ENCODE measurements around the gene PMIS2.

PMIS2 gene

GRCh38 chr19:35620001-35620400 is 34.0 kb downstream of the PMIS2 start:
- Mint-ChIP-seq H3K27ac (no peak overlapping the region), H3K27me3 (no peaks in the 10 kb centered on the region), H3K4me3 (no peak overlapping the region), H3K36me3 (ENCODE audit: low read depth) (peaks cover 79% of the 10 kb centered on the region), H3K9me3 (no peaks in the 10 kb centered on the region), H3K4me1 (ENCODE audit: low read depth) (no peaks in the 10 kb centered on the region)
- no peak for DNase-seq

DNA sequence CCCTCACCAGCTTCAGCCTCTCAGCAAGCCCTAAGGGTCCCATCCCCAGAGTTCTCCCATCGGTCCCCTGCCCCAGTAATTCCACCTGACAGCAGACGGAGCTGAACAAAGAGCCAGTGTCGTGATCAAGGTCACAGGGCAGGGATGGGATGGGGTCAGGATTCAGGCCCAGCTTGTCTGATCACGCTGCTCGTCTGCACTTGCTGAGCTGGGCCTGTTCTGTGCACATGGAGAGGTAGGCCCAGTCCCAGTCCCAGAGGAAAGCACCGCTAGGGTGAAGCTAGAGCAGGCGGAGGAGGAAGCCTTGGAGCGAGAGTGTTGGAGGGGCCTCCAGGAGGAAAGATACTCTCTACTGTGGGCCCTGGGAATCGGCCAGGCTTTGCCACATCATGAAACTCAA is 35.7 kb downstream of the PMIS2 start:
- peak overlapping the region; percentile 23 for H3K27ac Mint-ChIP-seq
- no peak for DNase-seq
- H3K4me3 Mint-ChIP-seq: no peak overlapping the region
- no peaks in the 10 kb centered on the region for H3K27me3 Mint-ChIP-seq
- H3K4me1 Mint-ChIP-seq (ENCODE audit: low read depth): no peaks in the 10 kb centered on the region
- peaks cover 67% of the 10 kb centered on the region for H3K36me3 Mint-ChIP-seq (ENCODE audit: low read depth)
- H3K9me3 Mint-ChIP-seq: no peaks in the 10 kb centered on the region

GRCh38 chr19:35622750-35623149 is 36.8 kb downstream of the PMIS2 start:
- peaks cover 56% of the 10 kb centered on the region for H3K36me3 Mint-ChIP-seq (ENCODE audit: low read depth)
- no peak for DNase-seq
- no peaks in the 10 kb centered on the region for H3K4me1 Mint-ChIP-seq (ENCODE audit: low read depth)
- no peaks in the 10 kb centered on the region for H3K9me3 Mint-ChIP-seq
- H3K4me3 Mint-ChIP-seq: no peak overlapping the region
- no peaks in the 10 kb centered on the region for H3K27me3 Mint-ChIP-seq
- peak overlapping the region; percentile 50 for H3K27ac Mint-ChIP-seq

DNA sequence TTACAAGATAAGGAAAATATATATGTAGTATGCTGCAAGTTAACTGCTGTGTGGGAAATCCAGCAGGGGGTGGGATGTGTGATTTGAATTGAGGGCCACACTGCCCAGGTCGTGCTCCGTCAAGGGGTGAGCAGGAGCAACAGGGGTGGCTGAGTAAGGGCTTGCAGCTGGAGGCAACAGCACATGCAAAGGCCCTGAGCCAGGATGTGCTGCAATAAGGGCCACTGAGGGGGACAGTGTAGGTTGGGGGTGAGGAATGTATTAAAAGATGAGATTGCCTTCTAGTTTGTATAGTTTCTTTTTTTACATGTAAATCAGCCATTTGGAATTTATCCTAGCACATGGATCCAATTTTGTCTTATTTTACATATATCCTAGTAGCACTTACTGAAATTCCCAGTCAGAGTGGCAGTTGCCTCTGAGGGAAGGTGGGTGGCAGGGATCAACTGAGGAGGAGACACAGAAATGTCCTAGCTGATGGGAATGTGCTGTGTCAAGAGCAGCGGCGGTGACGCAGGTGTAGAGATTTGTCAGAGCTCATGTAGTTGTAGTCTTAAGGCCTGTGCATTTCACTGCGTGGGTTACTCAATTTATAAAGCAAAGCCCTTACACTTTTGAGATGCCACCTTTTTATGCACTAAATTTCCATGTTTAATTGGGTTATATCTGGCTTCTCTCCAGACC is 37.5 kb downstream of the PMIS2 start:
- H3K36me3 Mint-ChIP-seq (ENCODE audit: low read depth): peaks cover 55% of the 10 kb centered on the region
- no peak overlapping the region for H3K27ac Mint-ChIP-seq
- no peaks in the 10 kb centered on the region for H3K27me3 Mint-ChIP-seq
- peaks cover 4% of the 10 kb centered on the region for H3K4me1 Mint-ChIP-seq (ENCODE audit: low read depth)
- H3K4me3 Mint-ChIP-seq: no peak overlapping the region
- DNase-seq: no peak
- no peaks in the 10 kb centered on the region for H3K9me3 Mint-ChIP-seq

DNA sequence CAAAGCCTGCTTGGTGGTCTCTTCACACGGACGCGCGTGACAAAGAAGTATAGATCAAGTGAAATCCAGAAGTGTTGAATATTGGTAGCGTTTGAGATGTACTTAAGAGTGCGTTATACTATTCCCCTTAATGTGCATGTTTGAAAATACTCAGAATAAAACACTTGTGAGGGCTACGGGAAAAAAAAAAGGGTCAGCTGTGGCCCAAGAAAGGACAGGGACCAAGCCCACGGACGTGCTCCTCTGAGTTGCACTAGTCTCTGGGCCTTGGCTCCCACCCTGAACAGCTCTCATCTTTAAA is 42.2 kb downstream of the PMIS2 start:
- H3K9me3 Mint-ChIP-seq: no peaks in the 10 kb centered on the region
- H3K27me3 Mint-ChIP-seq: no peaks in the 10 kb centered on the region
- H3K4me1 Mint-ChIP-seq (ENCODE audit: low read depth): peaks cover 15% of the 10 kb centered on the region
- DNase-seq: no peak
- peak overlapping the region; percentile 99 for H3K27ac Mint-ChIP-seq
- H3K4me3 Mint-ChIP-seq: peak overlapping the region; percentile 94
- H3K36me3 Mint-ChIP-seq (ENCODE audit: low read depth): peaks cover 56% of the 10 kb centered on the region

GRCh38 chr19:35628565-35629331 is 42.8 kb downstream of the PMIS2 start, which contains the start of gene RBM42:
Gene RBM42, plus strand, starts transcription at chr19:35629036. Its CDS starts 118 bp downstream, at chr19:35629154.
- H3K4me1 Mint-ChIP-seq (ENCODE audit: low read depth): peaks cover 15% of the 10 kb centered on the region
- DNase-seq: peak; percentile 99

DNA sequence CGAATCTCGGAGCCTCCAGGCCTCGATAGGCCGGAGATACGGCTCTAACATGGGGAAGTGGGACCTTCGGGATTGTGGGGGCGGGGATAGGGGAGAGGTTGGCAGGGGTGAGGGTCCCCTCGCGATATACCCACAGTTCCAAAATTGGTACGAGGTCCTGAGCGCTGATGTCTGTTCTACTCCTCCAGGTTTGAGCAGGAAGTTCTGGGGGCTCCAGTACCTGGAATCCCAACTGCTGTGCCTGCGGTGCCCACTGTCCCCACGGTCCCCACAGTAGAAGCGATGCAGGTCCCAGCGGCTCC is 43.3 kb downstream of the PMIS2 start:
- DNase-seq: no peak
- H3K27ac Mint-ChIP-seq: peak overlapping the region; percentile 99
- no peaks in the 10 kb centered on the region for H3K27me3 Mint-ChIP-seq
- H3K4me1 Mint-ChIP-seq (ENCODE audit: low read depth): peaks cover 15% of the 10 kb centered on the region
- no peaks in the 10 kb centered on the region for H3K9me3 Mint-ChIP-seq
- peaks cover 60% of the 10 kb centered on the region for H3K36me3 Mint-ChIP-seq (ENCODE audit: low read depth)
- peak overlapping the region; percentile 94 for H3K4me3 Mint-ChIP-seq

More at GRCh38 chr19:35628565-35629331, 42.8 kb downstream of the PMIS2 start, which contains the start of gene RBM42:
- Mint-ChIP-seq H3K4me3 (peak within 1 kb of the TSS; percentile 94), H3K36me3 (ENCODE audit: low read depth) (peaks cover 55% of the 10 kb centered on the region), H3K27me3 (no peaks in the 10 kb centered on the region), H3K27ac (peak within 1 kb of the TSS; percentile 99), H3K9me3 (no peaks in the 10 kb centered on the region)

DNA sequence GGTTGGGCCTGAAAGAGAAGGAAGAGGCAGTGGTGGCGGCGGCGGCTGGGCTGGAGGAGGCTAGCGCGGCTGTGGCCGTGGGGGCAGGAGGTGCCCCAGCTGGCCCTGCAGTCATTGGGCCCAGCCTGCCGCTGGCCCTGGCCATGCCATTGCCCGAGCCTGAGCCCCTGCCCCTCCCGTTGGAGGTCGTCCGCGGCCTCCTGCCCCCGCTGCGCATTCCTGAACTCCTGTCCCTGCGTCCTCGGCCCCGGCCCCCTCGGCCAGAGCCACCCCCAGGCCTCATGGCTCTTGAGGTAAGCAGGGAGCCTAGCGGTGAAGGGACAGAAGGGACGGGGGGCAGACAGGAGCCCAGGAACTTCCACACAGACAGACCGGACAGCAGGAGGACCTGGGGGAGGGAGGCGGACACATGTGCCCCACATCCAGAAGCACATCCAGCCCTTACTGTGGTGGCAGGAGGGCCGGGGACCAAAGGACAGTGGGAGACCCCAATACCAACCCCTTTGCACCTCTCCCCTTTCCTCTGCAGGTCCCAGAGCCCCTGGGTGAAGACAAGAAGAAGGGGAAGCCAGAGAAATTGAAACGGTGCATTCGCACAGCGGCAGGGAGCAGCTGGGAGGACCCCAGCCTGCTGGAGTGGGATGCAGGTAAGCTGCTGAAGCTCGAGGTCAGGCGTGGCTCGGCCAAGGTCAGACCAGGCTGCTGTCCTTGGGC is 47.9 kb downstream of the PMIS2 start:
- H3K36me3 Mint-ChIP-seq (ENCODE audit: low read depth): peaks cover 93% of the 10 kb centered on the region
- no peak overlapping the region for H3K27ac Mint-ChIP-seq
- H3K27me3 Mint-ChIP-seq: no peaks in the 10 kb centered on the region
- peaks cover 7% of the 10 kb centered on the region for H3K4me1 Mint-ChIP-seq (ENCODE audit: low read depth)
- H3K4me3 Mint-ChIP-seq: no peak overlapping the region
- H3K9me3 Mint-ChIP-seq: no peaks in the 10 kb centered on the region
- DNase-seq: no peak

DNA sequence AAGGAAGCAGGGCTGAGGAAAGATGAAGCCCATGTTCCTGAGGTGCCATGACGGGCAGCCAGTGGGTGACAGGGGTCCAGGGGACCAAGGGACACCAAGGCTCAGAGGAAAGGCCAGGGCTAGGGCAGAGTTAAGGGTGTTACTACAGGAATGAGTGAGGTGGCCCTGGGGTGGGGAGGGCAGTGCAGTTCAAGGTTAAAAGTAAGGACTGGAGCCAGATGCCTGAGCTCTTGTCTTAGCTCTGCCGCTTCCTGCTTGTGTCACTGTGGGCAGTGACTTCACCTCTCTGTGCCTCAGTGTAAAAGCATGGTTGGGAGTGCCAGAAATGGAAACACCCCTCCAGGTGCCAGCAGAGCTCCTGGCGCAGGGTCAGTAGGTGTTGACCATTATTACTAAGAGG is 50.7 kb downstream of the PMIS2 start:
- no peak for DNase-seq
- no peak overlapping the region for H3K27ac Mint-ChIP-seq
- peaks cover 69% of the 10 kb centered on the region for H3K36me3 Mint-ChIP-seq (ENCODE audit: low read depth)
- H3K4me1 Mint-ChIP-seq (ENCODE audit: low read depth): peaks cover 8% of the 10 kb centered on the region
- H3K27me3 Mint-ChIP-seq: no peaks in the 10 kb centered on the region
- H3K9me3 Mint-ChIP-seq: no peaks in the 10 kb centered on the region
- no peak overlapping the region for H3K4me3 Mint-ChIP-seq

All from activated T-cell treated with anti-CD3 and anti-CD28 coated beads, Interleukin-2, amount 50 U/mL, for 24 hours (primary cell).